IMR-90 (cell line): ENCODE results near the gene TNS3. TPM values are rescaled to one million over a fixed set of nuclear protein-coding genes. Genes with fewer than 3 reads are reported as not detected.

Source experiments
- ATAC-seq: fragments of 200-7000 bp; cut with Tn5 transposase; 2 replicates; pipeline ENCODE4 v1.9.1; 2020; ENCODE audit warnings: low read depth, mild to moderate bottlenecking, moderate library complexity
- BruUV-seq: library from RNA; stranded (reverse); fragments of 400-500 nt; replicated peaks from 2 replicates; lab custom pipeline; 2021; lab: Mats Ljungman, UMichigan
- CTCF ChIA-PET: fragments of 300-600 bp; formaldehyde crosslinking; extraction: SDS; loops from one replicate; lab custom pipeline; 2021; ENCODE audit warnings: antibody characterized with exemption; lab: Yijun Ruan, JAX
- POLR2A ChIA-PET: fragments of 300-600 bp; sonication (Branson Sonifier 250); formaldehyde crosslinking; loops from one replicate; lab custom pipeline; 2022; ENCODE audit warnings: antibody characterized with exemption; ENCODE audit not compliant: unreplicated experiment; lab: Charles Lee
- DNase-seq: peaks from one replicate; pipeline ENCODE4 v3.0.0; 2013
- H2AFZ ChIP-seq: replicated peaks from 2 replicates; pipeline ENCODE3; 2013; ENCODE audit warnings: low read length, mild to moderate bottlenecking; ENCODE audit not compliant: poor library complexity
- H2AK5ac ChIP-seq: 2 replicates; pipeline ENCODE4 v1.6.1; 2013; ENCODE audit warnings: low read depth, low read length, inconsistent platforms
- H2AK9ac ChIP-seq: replicated peaks from 2 replicates; pipeline ENCODE3; 2013; ENCODE audit warnings: mild to moderate bottlenecking, low read depth, low read length, moderate library complexity; ENCODE audit not compliant: poor library complexity
- H2BK120ac ChIP-seq: 2 replicates; pipeline ENCODE4 v1.6.1; 2013; ENCODE audit warnings: low read depth, low read length, inconsistent platforms
- H2BK15ac ChIP-seq: 3 replicates; pipeline ENCODE4 v1.6.1; 2013; ENCODE audit warnings: low read depth, low read length, inconsistent platforms
- H2BK20ac ChIP-seq: 2 replicates; pipeline ENCODE4 v1.6.1; 2013; ENCODE audit warnings: low read depth, mild to moderate bottlenecking, inconsistent platforms, low read length, moderate library complexity
- H2BK5ac ChIP-seq: 2 replicates; pipeline ENCODE4 v1.6.1; 2013; ENCODE audit warnings: mild to moderate bottlenecking, low read depth, low read length, inconsistent platforms; ENCODE audit not compliant: poor library complexity, severe bottlenecking
- H3K14ac ChIP-seq: replicated peaks from 2 replicates; pipeline ENCODE4 v1.6.1; 2013; ENCODE audit warnings: low read depth, low read length, inconsistent platforms
- H3K18ac ChIP-seq: 2 replicates; pipeline ENCODE4 v1.6.1; 2013; ENCODE audit warnings: low read depth, low read length, control low read depth
- H3K23ac ChIP-seq: 2 replicates; pipeline ENCODE4 v1.6.1; 2013; ENCODE audit warnings: low read depth, low read length, inconsistent platforms
- H3K27ac ChIP-seq: 2 replicates; pipeline ENCODE4 v1.5.1; 2013; ENCODE audit warnings: mild to moderate bottlenecking, control low read depth, low read length; ENCODE audit not compliant: insufficient read depth
- H3K27me3 ChIP-seq: 2 replicates; pipeline ENCODE4 v1.6.1; 2013; ENCODE audit warnings: low read length; ENCODE audit not compliant: control insufficient read depth, insufficient read depth
- H3K36me3 ChIP-seq: 2 replicates; pipeline ENCODE4 v1.6.1; 2013; ENCODE audit warnings: low read length, mixed read lengths; ENCODE audit not compliant: control insufficient read depth, insufficient read depth
- H3K4ac ChIP-seq: 2 replicates; pipeline ENCODE4 v1.6.1; 2013; ENCODE audit warnings: low read depth, low read length, inconsistent platforms
- H3K4me1 ChIP-seq: 2 replicates; pipeline ENCODE4 v1.6.1; 2013; ENCODE audit warnings: low read length, mixed read lengths; ENCODE audit not compliant: control insufficient read depth, insufficient read depth
- H3K4me2 ChIP-seq: 2 replicates; pipeline ENCODE4 v1.6.1; 2013; ENCODE audit warnings: low read depth, mild to moderate bottlenecking, control low read depth, low read length, moderate library complexity
- H3K4me3 ChIP-seq: 2 replicates; pipeline ENCODE4 v1.5.1; 2013; ENCODE audit warnings: low read depth, mild to moderate bottlenecking, control low read depth, low read length, moderate library complexity; ENCODE audit not compliant: insufficient read depth
- H3K56ac ChIP-seq: 2 replicates; pipeline ENCODE4 v1.6.1; 2013; ENCODE audit warnings: low read length, inconsistent platforms; ENCODE audit not compliant: insufficient read depth; ENCODE audit errors: extremely low read depth
- H3K79me1 ChIP-seq, 2 experiments: 2 replicates each; pipeline ENCODE4 v1.6.1; 2013; ENCODE audit warnings: low read length in 2 of 2, inconsistent platforms in 1 of 2, low read depth in 1 of 2
- H3K9ac ChIP-seq: 2 replicates; pipeline ENCODE4 v1.6.1; 2013; ENCODE audit warnings: low read depth, low read length, control low read depth
- H3K9me1 ChIP-seq: 2 replicates; pipeline ENCODE4 v1.6.1; 2013; ENCODE audit warnings: low read length, inconsistent platforms; ENCODE audit not compliant: insufficient read depth
- H3K9me3 ChIP-seq: 2 replicates; pipeline ENCODE4 v1.6.1; 2013; ENCODE audit warnings: low read length; ENCODE audit not compliant: control insufficient read depth, insufficient read depth
- H4K20me1 ChIP-seq: 2 replicates; pipeline ENCODE4 v1.6.1; 2013; ENCODE audit warnings: low read length, inconsistent platforms; ENCODE audit not compliant: insufficient read depth
- H4K5ac ChIP-seq: 2 replicates; pipeline ENCODE4 v1.6.1; 2013; ENCODE audit warnings: mild to moderate bottlenecking, low read depth, low read length, control low read depth
- H4K8ac ChIP-seq, 2 experiments: 2 replicates each; pipeline ENCODE4 v1.6.1; 2013; ENCODE audit warnings: low read depth in 2 of 2, low read length in 2 of 2, control low read depth in 1 of 2, inconsistent platforms in 1 of 2
- H4K91ac ChIP-seq: 2 replicates; pipeline ENCODE4 v1.6.1; 2013; ENCODE audit warnings: low read depth, low read length, inconsistent platforms; ENCODE audit not compliant: insufficient read depth
- BHLHE40 ChIP-seq: fragments of 150-350 bp; IDR thresholded peaks from 2 replicates; pipeline ENCODE4 v1.6.1; 2016; ENCODE audit warnings: mild to moderate bottlenecking, low read depth, low read length
- CEBPB ChIP-seq: IDR thresholded peaks from 2 replicates; pipeline ENCODE4 v1.6.1; 2012; ENCODE audit warnings: low read depth, low read length, improper control_type of control experiment
- CHD1 ChIP-seq: IDR thresholded peaks from 2 replicates; pipeline ENCODE4 v1.6.1; 2012; ENCODE audit warnings: low read depth, low read length, improper control_type of control experiment
- CTCF ChIP-seq: conservative IDR thresholded peaks from 2 replicates; pipeline ENCODE4 v1.5.1; 2012; ENCODE audit warnings: mild to moderate bottlenecking, low read depth, low read length, improper control_type of control experiment
- ELK1 ChIP-seq: fragments of 150-350 bp; IDR thresholded peaks from 2 replicates; pipeline ENCODE4 v1.6.1; 2016; ENCODE audit warnings: low read depth, mild to moderate bottlenecking, low read length, moderate library complexity, borderline replicate concordance
- MAZ ChIP-seq: IDR thresholded peaks from 2 replicates; pipeline ENCODE4 v1.6.1; 2012; ENCODE audit warnings: low read depth, mild to moderate bottlenecking, low read length, improper control_type of control experiment, moderate library complexity, borderline replicate concordance
- NFE2L2 ChIP-seq: fragments of 150-350 bp; IDR thresholded peaks from 2 replicates; pipeline ENCODE4 v1.6.1; 2016; ENCODE audit warnings: low read depth, mild to moderate bottlenecking, low read length
- POLR2A ChIP-seq: IDR thresholded peaks from 2 replicates; pipeline ENCODE4 v1.6.1; 2012; ENCODE audit warnings: mild to moderate bottlenecking, low read depth, low read length
- RAD21 ChIP-seq: IDR thresholded peaks from 2 replicates; pipeline ENCODE4 v1.6.1; 2012; ENCODE audit warnings: low read length, improper control_type of control experiment
- RFX5 ChIP-seq: IDR thresholded peaks from 2 replicates; pipeline ENCODE4 v1.8.0; 2012; ENCODE audit warnings: low read depth, mild to moderate bottlenecking, low read length, moderate library complexity
- SMC3 ChIP-seq: fragments of 150-350 bp; IDR thresholded peaks from 2 replicates; pipeline ENCODE4 v1.6.1; 2016; ENCODE audit warnings: low read depth, mild to moderate bottlenecking, antibody characterized with exemption, low read length, moderate library complexity
- WGBS, 2 experiments: methylation state at CpG; one replicate each; pipeline versions ENCODE4 v1.1.5 to v1.1.7; 2013; ENCODE audit warnings: missing lambda C conversion rate in 2 of 2; ENCODE audit not compliant: insufficient read length in 1 of 2; ENCODE audit errors: extremely low coverage in 2 of 2; 5-methylcytosine and 5-hydroxymethylcytosine counted together
- dilution Hi-C: fragments of 300-500 bp; cut with HindIII; formaldehyde crosslinking; loops from one replicate; pipeline ENCODE4 v1.14.3; 2018; ENCODE audit warnings: low sequenced_read_pairs; ENCODE audit not compliant: unreplicated experiment
- in situ Hi-C: fragments of 300-500 bp; cut with MboI; formaldehyde crosslinking; loops from 3 replicates; pipeline ENCODE4 v1.14.3; 2019; ENCODE audit warnings: low sequenced_read_pairs, inconsistent platforms, mixed read lengths
- intact Hi-C: fragments of 100-400 bp; cut with micrococcal nuclease; formaldehyde crosslinking; loops from 2 replicates; pipeline ENCODE4 v1.10.0; 2022
- polyA plus RNA-seq, 3 experiments: library from polyadenylated mRNA; depleted of rRNA; stranded (reverse); fragments of >200 nt; gene quantifications; 2 replicates each; pipeline ENCODE4 v1.2.3, GENCODE V29; 2012; ENCODE audit warnings: low replicate concordance in 1 of 3
- total RNA-seq: library from RNA; depleted of rRNA; stranded (reverse); fragments of >200 nt; gene quantifications from 2 replicates; pipeline ENCODE4 v1.2.3, GENCODE V29; 2012

The TNS3 gene
- total and polyA plus RNA-seq, 2 of the 4 experiments (the other 2 are of a cell fraction), result 64.3 to 79.2 TPM

- 0 out of 2 replicates have a peak, but pooled peaks have one; percentile 13 for TF ChIP-seq MAZ
- TF ChIP-seq NFE2L2, result no peak
- no peak for TF ChIP-seq RFX5
Observed at GRCh38 chr7:47453093-47454061, 128.5 kb downstream of the TNS3 start (continued).

GRCh38 chr7:47452715-47453092 is 129.2 kb downstream of the TNS3 start:
- peak overlapping the region; percentile 82; the same call in 2 of the 3 replicates for H2BK15ac ChIP-seq
- H3K4me1 ChIP-seq, result peaks cover 45% of the 10 kb centered on the region
- H3K27ac ChIP-seq, result peak overlapping the region; percentile 80
- BruUV-seq, result no TSS peak
- no peak overlapping the region for H3K4me3 ChIP-seq
- peaks cover 40 to 87% of the 10 kb centered on the region in 2 experiments for H3K79me1 ChIP-seq
- peak overlapping the region; percentile 95 for H2BK120ac ChIP-seq
- peak overlapping the region; percentile 77 for H2BK20ac ChIP-seq
- H2AK5ac ChIP-seq, result peak overlapping the region; percentile 96
- H3K9me1 ChIP-seq, result peaks cover 54% of the 10 kb centered on the region
- peak overlapping the region; percentile 95 for H3K4ac ChIP-seq
- in situ Hi-C loops, result no loop called here
- H3K36me3 ChIP-seq, result peaks cover 3% of the 10 kb centered on the region; the same call in 1 of the 2 replicates
- peaks cover 43% of the 10 kb centered on the region for H4K20me1 ChIP-seq
- no CpG with 5 or more reads among the region's 11 CpGs for WGBS, 2 experiments
- peak overlapping the region; percentile 84 for H4K91ac ChIP-seq
- DNase-seq (no peak), ATAC-seq (no peak)
- H2AK9ac ChIP-seq, result peak overlapping the region; percentile 43
- peak overlapping the region; percentile 98 for H2BK5ac ChIP-seq
- H3K4me2 ChIP-seq, result peak overlapping the region; percentile 45; the same call in 1 of the 2 replicates
- H4K5ac ChIP-seq, result peak overlapping the region; percentile 61
- H3K9ac ChIP-seq, result peak overlapping the region; percentile 51
- ChIA-PET CTCF (interaction anchor here (0.6 kb wide), 1 partner anchor 254 kb away, joined by 3 read pairs; no protein-coding TSS in a partner anchor), POLR2A (no interaction called here)
- TF ChIP-seq CTCF, result no peak
- TF ChIP-seq SMC3, result no peak
- no peak for TF ChIP-seq BHLHE40
- TF ChIP-seq CHD1, result no peak
- no peak for TF ChIP-seq POLR2A
- TF ChIP-seq CEBPB, result no peak
- no peak for TF ChIP-seq RAD21
- TF ChIP-seq RFX5, result no peak
- no peak for TF ChIP-seq ELK1
- no peak for TF ChIP-seq MAZ
- H3K9me3 ChIP-seq, result no peaks in the 10 kb centered on the region
- peak overlapping the region; percentile 82 for H3K14ac ChIP-seq
- no peaks in the 10 kb centered on the region for H3K27me3 ChIP-seq
- no peak overlapping the region for H2AFZ ChIP-seq
- intact Hi-C loops, result loop anchor here (5.0 kb wide), 2 partner anchors 120 to 365 kb away; no protein-coding TSS in a partner anchor
- H3K18ac ChIP-seq, result peak overlapping the region; percentile 82
- H3K56ac ChIP-seq, result peak overlapping the region; percentile 25; the same call in 1 of the 2 replicates
- H4K8ac ChIP-seq, result peak overlapping the region; percentile 76 to 85
- peak overlapping the region; percentile 77; the same call in 1 of the 2 replicates for H3K23ac ChIP-seq
- dilution Hi-C loops, result no loop called here
